Right cardiac atrium (tissue), 5 donors: Measurements from ENCODE around the gene DMBT1. TPM values are rescaled to one million over a fixed set of nuclear protein-coding genes. Genes with fewer than 3 reads are reported as not detected.

ENCODE experiments used
- ATAC-seq, 2 donors: fragments of 200-7000 bp; cut with Tn5 transposase; one replicate each; pipeline versions ENCODE4 v1.8.0 to v1.9.1; 2020; ENCODE audit warnings: moderate library complexity in 2 of 2, mild to moderate bottlenecking in 1 of 2
- DNase-seq, 3 donors: peaks; one replicate each; pipeline ENCODE4 v3.0.0-alpha.2; 2020
- H3K27ac ChIP-seq: one replicate; pipeline ENCODE4 v1.5.1; 2013; ENCODE audit warnings: mild to moderate bottlenecking, low read length, control low read depth, moderate library complexity
- H3K27me3 ChIP-seq: one replicate; pipeline ENCODE4 v1.6.1; 2013; ENCODE audit not compliant: control insufficient read depth, insufficient read depth
- H3K4me1 ChIP-seq: one replicate; pipeline ENCODE4 v1.6.1; 2013; ENCODE audit warnings: low read length; ENCODE audit not compliant: control insufficient read depth, insufficient read depth
- H3K4me3 ChIP-seq: one replicate; pipeline ENCODE4 v1.5.1; 2013; ENCODE audit warnings: low read length, control low read depth
- H3K9me3 ChIP-seq: one replicate; pipeline ENCODE4 v1.6.1; 2013; ENCODE audit warnings: low read length; ENCODE audit not compliant: control insufficient read depth
- WGBS: extraction: QIAGEN DNeasy Blood & Tissue Kit; methylation state at CpG from one replicate; pipeline ENCODE4 v1.1.7; 2013; 5-methylcytosine and 5-hydroxymethylcytosine counted together
- intact Hi-C, 4 donors: fragments of 100-400 bp; cut with DNase I; formaldehyde crosslinking; loops; one replicate each; pipeline versions ENCODE4 v1.11.0 to v1.14.0; 2022 to 2023
- polyA plus RNA-seq: library from polyadenylated mRNA; stranded (reverse); fragments of 200-250 nt; gene quantifications from one replicate; pipeline ENCODE4 v1.2.3, GENCODE V29; 2013
- total RNA-seq, 4 donors: library from RNA; stranded (reverse); fragmentation: NEBNext Ultra II Directional; extraction: Animal tissue kit (Norgen Biotek cat#: 25700); gene quantifications; one replicate each; pipeline ENCODE4 v1.2.1, GENCODE V29; 2021
- donor health status: healthy with polysubstance abuse.
- donor health status: DM: no; HTN: yes; CAD: no.
- donor health status: DM: no; HTN: no; CAD: no.
- donor health status: DM: no; HTN: yes; CAD: no; lungs with severe emphysema.
- donor health status: DM: yes; HTN: yes; CAD: no.

The DMBT1 gene
- total and polyA plus RNA-seq, 5 donors, result 0.06 to 0.17 (median 0.09) TPM

DNA sequence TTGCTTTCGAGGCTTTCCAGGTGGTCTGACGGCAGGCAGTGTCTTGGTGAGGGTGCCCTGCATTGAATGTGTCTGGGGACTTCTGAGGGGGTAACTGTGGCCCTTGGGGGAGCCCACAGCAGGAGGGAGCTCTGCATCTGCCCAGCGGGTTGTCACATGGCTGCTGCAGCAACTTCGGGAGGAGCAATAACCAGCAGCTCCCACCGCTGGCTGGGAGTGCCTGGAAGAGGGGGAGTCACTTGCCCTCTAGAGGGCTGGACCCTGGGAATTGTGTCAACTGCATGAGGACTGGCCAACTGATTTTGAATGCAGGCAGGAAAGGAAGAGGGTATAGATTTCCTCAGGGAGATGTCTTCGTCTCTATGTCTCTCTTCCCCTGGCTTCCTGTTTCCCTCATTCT, 112.7 kb downstream of the DMBT1 start:
- H3K9me3 ChIP-seq, result no peaks in the 10 kb centered on the region
- no peaks in the 10 kb centered on the region for H3K27me3 ChIP-seq
- H3K27ac ChIP-seq, result no peak overlapping the region
- WGBS, result 54% methylated on average over 6 of the region's 6 CpGs
- ATAC-seq (no peak), DNase-seq (no peak)
- intact Hi-C loops, result no loop called here
- H3K4me3 ChIP-seq, result no peak overlapping the region
- H3K4me1 ChIP-seq, result no peaks in the 10 kb centered on the region

DNA sequence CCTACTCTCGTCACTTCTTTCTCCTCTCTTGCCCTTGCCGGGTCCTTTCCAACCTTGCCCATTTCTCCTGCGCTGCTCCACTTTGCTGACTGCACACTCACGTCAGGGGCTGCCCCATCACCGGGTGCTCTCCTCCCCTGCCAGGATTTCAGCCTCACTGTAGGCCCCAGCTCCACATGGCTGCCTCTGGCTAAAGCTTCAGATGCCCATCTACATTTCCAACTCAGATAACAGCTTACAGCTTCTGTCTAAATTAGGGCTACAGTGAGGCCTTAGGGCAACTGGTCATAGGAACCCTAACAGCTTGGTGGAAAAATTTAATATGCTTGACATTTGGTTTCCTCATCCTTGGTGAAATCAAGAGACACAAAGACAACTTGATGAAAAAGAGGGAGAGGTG, 113.2 kb downstream of the DMBT1 start:
- H3K9me3 ChIP-seq, result no peaks in the 10 kb centered on the region
- H3K4me1 ChIP-seq, result no peaks in the 10 kb centered on the region
- no peak overlapping the region for H3K4me3 ChIP-seq
- intact Hi-C loops, result no loop called here
- DNase-seq, result no peak
- WGBS, result 75% methylated on average over 5 of the region's 5 CpGs
- no peaks in the 10 kb centered on the region for H3K27me3 ChIP-seq
- peak in 1 of 2 donors; percentile 14 for ATAC-seq
- H3K27ac ChIP-seq, result no peak overlapping the region

DNA sequence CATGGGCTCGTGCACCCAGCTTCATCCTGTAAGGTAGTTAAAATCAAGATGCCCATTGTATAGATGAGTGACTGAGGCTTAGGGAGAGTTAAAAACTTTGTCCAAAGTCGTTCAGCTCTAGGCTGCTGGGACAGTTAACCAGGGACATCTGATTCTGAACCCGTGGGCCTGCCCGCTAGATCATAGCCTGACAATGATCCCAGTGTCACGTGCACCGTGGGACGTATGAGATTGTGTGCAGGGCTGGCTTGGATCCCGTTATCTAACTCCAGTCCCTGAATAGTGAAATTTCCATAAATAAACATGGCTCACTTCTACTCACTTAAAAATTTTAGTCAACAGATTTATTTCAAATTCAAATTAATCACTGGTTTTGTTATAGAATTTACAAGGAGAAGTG, 114.2 kb downstream of the DMBT1 start:
- DNase-seq, result peak; percentile 61 to 72 (median 71)
- Histone ChIP-seq H3K4me3 (no peak overlapping the region), H3K27me3 (no peaks in the 10 kb centered on the region), H3K9me3 (no peaks in the 10 kb centered on the region), H3K27ac (no peak overlapping the region), H3K4me1 (no peaks in the 10 kb centered on the region)
- intact Hi-C loops, result no loop called here
- ATAC-seq, result peak; percentile 61 to 80
- 37% methylated on average over 8 of the region's 8 CpGs for WGBS

DNA sequence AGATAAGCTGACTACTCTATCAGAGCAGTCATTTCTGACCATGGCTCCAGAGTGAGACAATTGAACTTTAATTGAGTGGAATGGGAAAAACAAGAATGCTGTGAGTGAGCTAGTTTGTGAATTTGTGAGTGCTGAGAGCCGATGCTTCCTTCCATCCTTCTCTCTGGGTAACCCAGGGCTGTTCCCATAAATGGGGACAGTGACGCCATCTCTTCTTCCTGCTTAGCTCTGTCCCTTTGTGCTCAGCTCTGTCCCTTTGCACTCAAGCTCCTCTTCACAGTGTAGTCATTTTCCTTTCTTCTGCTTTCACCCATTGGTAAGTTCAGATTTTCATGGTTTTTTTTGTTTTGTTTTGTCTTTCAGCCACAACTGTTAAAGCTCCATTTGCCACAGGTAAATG, 114.7 kb downstream of the DMBT1 start:
- intact Hi-C loops, result no loop called here
- no peak for DNase-seq
- peak in 1 of 2 donors; percentile 46 for ATAC-seq
- 54% methylated on average over 2 of the region's 2 CpGs for WGBS
- H3K4me3 ChIP-seq, result no peak overlapping the region
- no peaks in the 10 kb centered on the region for H3K27me3 ChIP-seq
- H3K9me3 ChIP-seq, result no peaks in the 10 kb centered on the region
- no peak overlapping the region for H3K27ac ChIP-seq
- H3K4me1 ChIP-seq, result no peaks in the 10 kb centered on the region

DNA sequence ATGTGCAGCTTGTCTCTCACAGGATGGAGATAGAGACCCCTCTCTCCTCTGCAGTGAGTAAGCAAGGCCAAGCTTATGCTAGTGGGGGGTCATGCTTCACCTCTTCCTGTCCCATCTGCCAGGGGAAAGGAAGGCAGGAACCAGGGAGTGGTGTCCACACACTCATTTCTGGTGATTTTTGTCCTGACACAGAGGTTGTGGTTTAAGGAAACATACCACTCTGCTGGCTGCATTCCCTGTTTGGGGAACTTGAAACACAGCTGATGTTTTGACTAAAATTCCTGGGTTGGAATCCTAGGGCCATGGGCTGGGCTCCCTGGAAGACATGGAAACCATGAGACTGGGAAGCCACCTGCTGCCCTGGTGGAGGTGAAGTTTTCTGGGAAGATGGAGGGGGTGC, 117.7 kb downstream of the DMBT1 start:
- Histone ChIP-seq H3K9me3 (no peaks in the 10 kb centered on the region), H3K27me3 (no peaks in the 10 kb centered on the region), H3K4me1 (no peaks in the 10 kb centered on the region), H3K4me3 (no peak overlapping the region), H3K27ac (no peak overlapping the region)
- ATAC-seq (no peak), DNase-seq (no peak)
- intact Hi-C loops, result no loop called here

DNA sequence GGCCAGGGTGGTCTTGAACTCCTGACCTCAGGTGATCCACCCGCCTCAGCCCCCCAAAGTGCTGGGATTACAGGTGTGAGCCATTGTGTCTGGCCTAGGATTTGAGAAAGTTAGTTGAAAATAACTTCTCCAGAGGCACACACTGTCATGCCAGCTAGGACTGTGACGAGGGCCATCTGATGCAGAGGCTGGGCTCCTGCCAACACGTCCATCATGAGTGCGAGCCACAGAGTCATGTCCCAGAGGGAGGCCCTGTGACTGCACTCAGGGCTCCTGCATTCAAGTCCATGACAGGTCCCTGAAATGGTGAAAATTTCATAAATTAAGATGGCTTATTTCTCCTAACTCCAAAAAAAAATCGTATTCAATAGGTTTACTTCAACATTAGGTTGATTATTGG, 122.0 kb downstream of the DMBT1 start:
- Histone ChIP-seq H3K4me1 (no peaks in the 10 kb centered on the region), H3K27me3 (no peaks in the 10 kb centered on the region), H3K9me3 (no peaks in the 10 kb centered on the region), H3K4me3 (no peak overlapping the region), H3K27ac (no peak overlapping the region)
- ATAC-seq (no peak), DNase-seq (peak in 1 of 3 donors; percentile 54)
- intact Hi-C loops, result no loop called here
- whole genome bisulfite sequencing, result 48% methylated on average over 5 of the region's 5 CpGs

DNA sequence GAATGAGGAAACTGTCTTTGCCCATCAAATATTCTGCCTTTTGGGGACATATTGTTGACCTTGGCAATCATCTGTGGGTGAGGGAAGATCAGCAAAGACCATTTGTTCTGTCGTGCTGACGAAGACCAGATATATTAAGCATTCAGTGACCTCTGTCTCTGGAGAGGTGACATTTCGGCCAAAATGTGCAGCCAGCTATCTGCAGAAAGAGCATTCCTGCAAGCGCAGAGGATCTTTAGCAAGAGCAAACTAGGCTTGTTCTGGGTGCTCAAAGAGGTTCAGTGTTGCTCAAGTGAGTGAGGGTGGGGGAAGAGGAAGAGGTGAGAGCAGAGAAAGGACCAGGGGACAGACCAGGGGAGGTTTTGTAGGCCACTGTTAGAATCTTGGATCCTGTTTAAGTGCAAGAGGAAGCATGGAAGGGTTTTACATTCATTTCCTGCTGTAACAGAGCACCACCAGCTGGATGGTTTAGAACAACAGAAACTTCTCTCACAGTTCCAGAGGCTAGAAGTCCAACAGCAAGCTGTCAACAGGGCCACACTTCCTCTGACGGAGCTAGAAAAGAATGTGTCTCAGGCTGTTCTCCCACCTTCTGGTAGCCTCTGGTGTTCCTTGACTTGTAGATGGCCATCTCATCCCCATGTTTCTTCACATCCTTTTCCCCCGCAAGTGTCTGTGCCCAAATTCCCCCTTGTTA, 127.9 kb downstream of the DMBT1 start:
- ATAC-seq, result peak; percentile 82 to 89
- 29% methylated on average over 6 of the region's 6 CpGs for WGBS
- intact Hi-C loops, result loop anchor here in 1 of 4 donors (2.0 kb wide), 1 partner anchor 40 kb away; no protein-coding TSS in a partner anchor

DNA sequence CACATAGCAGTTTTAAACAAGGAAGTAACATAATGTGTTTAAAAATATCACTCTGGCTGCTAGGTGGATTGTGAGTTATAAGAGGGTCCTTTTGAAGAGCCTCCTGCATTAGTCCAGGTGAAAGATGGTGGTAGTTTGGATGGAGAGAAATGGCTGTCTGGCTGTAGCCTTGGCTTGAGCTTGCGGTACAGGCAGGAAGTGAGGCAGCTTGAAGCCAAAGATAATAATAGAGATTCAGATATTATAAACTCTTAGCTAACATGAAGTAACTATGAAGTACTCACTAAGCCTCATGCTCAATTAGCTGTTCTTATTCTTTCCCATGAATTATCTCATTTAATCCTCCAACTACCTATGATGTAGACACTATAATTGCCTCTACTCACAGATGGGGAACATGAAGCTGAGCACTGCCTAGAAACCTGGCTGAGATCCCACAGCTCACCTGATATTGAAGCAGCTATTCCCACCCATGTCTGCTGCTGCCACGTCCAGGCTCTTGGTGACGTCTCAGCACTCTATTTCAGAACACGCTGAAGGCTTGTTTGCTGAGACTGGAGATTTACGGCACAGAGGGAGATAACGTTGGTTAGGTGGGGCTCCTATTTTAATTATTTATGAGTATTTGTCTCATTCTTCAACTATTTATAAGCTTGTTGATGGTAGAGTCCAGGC, 128.7 kb downstream of the DMBT1 start:
- peak; percentile 56 to 65 for ATAC-seq
- H3K27ac ChIP-seq, result peak overlapping the region; percentile 28

More for the DNA sequence above, 127.9 kb downstream of the DMBT1 start:
- H3K4me3 ChIP-seq, result no peak overlapping the region
- H3K9me3 ChIP-seq, result no peaks in the 10 kb centered on the region
- no peaks in the 10 kb centered on the region for H3K4me1 ChIP-seq
- peak overlapping the region; percentile 61 for H3K27ac ChIP-seq
- DNase-seq, result peak in 2 of 3 donors; percentile 61 to 64
- no peaks in the 10 kb centered on the region for H3K27me3 ChIP-seq

DNA sequence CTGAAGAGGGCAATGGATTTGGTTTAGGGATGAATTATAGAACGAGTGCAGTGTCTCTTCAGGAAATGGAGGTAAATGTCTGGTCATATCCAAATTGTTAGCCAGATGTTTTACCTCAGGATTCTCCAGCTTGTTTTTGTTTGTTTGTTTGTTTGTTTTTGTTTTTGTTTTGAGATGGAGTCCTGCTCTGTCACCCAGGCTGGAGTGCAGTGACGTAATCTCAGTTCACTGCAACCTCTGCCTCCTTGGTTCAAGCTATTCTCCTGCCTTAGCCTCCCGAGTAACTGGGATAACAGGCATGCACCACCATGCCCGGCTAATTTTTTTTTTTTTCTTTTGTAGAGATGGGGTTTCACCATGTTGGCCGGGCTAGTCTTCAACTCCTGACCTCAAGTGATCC, 132.2 kb downstream of the DMBT1 start:
- DNase-seq, result no peak
- no peaks in the 10 kb centered on the region for H3K9me3 ChIP-seq
- no peak for ATAC-seq
- H3K27me3 ChIP-seq, result no peaks in the 10 kb centered on the region
- intact Hi-C loops, result no loop called here
- no peak overlapping the region for H3K27ac ChIP-seq
- whole genome bisulfite sequencing, result 65% methylated on average over 5 of the region's 5 CpGs
- H3K4me3 ChIP-seq, result no peak overlapping the region
- H3K4me1 ChIP-seq, result no peaks in the 10 kb centered on the region

More for the DNA sequence above, 128.7 kb downstream of the DMBT1 start:
- no peak for DNase-seq
- intact Hi-C loops, result loop anchor here in 1 of 4 donors (2.0 kb wide), 1 partner anchor 40 kb away; no protein-coding TSS in a partner anchor
- 63% methylated on average over 6 of the region's 6 CpGs for WGBS
- no peaks in the 10 kb centered on the region for H3K9me3 ChIP-seq
- H3K4me3 ChIP-seq, result no peak overlapping the region
- no peaks in the 10 kb centered on the region for H3K27me3 ChIP-seq
- no peaks in the 10 kb centered on the region for H3K4me1 ChIP-seq
